K562 (cell line): ENCODE measurements around the gene SLC25A1. TPM values are rescaled to one million over a fixed set of nuclear protein-coding genes. Genes with fewer than 3 reads are reported as not detected.

Experiments
- CAMTA2 ChIP-seq: fragments of 250-450 bp; sonication (Bioruptor Pico); conservative IDR thresholded peaks from 2 replicates; pipeline ENCODE4 v1.5.1; 2022
- CLOCK ChIP-seq: fragments of 250-450 bp; sonication (Bioruptor Pico); IDR thresholded peaks from 2 replicates; pipeline ENCODE4 v1.4.0; 2020; ENCODE audit warnings: mild to moderate bottlenecking, moderate library complexity, borderline replicate concordance
- E2F5 ChIP-seq: sonication (generic); formaldehyde crosslinking; IDR thresholded peaks from 2 replicates; pipeline ENCODE4 v1.8.0; 2022; ENCODE audit warnings: mild to moderate bottlenecking, missing genetic modification reagents
- E2F8 ChIP-seq: fragments of 450-650 bp; IDR thresholded peaks from 2 replicates; pipeline ENCODE4 v1.7.1; 2018; ENCODE audit warnings: mild to moderate bottlenecking, low read depth; ENCODE audit not compliant: partially characterized antibody
- FOXJ2 ChIP-seq: fragments of 200-800 bp; sonication (Bioruptor generic); IDR thresholded peaks from 2 replicates; pipeline ENCODE4 v1.6.1; 2016; ENCODE audit warnings: missing genetic modification characterization, missing compliant biosample characterization
- FOXJ3 ChIP-seq: sonication (generic); formaldehyde crosslinking; IDR thresholded peaks from 2 replicates; pipeline ENCODE4 v1.4.0; 2020; ENCODE audit warnings: mild to moderate bottlenecking, missing genetic modification reagents
- ILF3 ChIP-seq: fragments of 450-650 bp; IDR thresholded peaks from 2 replicates; pipeline ENCODE4 v1.6.1; 2018; ENCODE audit warnings: antibody characterized with exemption, mild to moderate bottlenecking, moderate library complexity, borderline replicate concordance
- KDM5B ChIP-seq: fragments of 200-600 bp; sonication (generic); IDR thresholded peaks from 2 replicates; pipeline ENCODE4 v1.6.1; 2012; ENCODE audit warnings: low read depth, mild to moderate bottlenecking, moderate library complexity, low read length, control low read depth, inconsistent platforms; ENCODE audit not compliant: insufficient replicate concordance
- MCM3 ChIP-seq: fragments of 450-650 bp; IDR thresholded peaks from 2 replicates; pipeline ENCODE4 v1.6.1; 2016
- MIER1 ChIP-seq: fragments of 450-650 bp; IDR thresholded peaks from 2 replicates; pipeline ENCODE4 v1.6.1; 2016; ENCODE audit warnings: antibody characterized with exemption, mild to moderate bottlenecking, low read depth
- PATZ1 ChIP-seq: fragments of 250-450 bp; sonication (Bioruptor Pico); IDR thresholded peaks from 2 replicates; pipeline ENCODE4 v1.5.0; 2020; ENCODE audit warnings: mild to moderate bottlenecking, borderline replicate concordance
- PHF20 ChIP-seq: fragments of 450-650 bp; IDR thresholded peaks from 2 replicates; pipeline ENCODE4 v1.6.1; 2018; ENCODE audit not compliant: partially characterized antibody
- PHTF2 ChIP-seq: fragments of 250-450 bp; sonication (Bioruptor Pico); IDR thresholded peaks from 2 replicates; pipeline ENCODE4 v1.5.0; 2021; ENCODE audit warnings: mild to moderate bottlenecking
- POLR2AphosphoS2 ChIP-seq: IDR thresholded peaks from 2 replicates; pipeline ENCODE4 v1.6.1; 2012; ENCODE audit warnings: low read length, improper control_type of control experiment
- PTBP1 ChIP-seq: fragments of 200-400 bp; formaldehyde crosslinking; IDR thresholded peaks from 2 replicates; pipeline ENCODE4 v1.6.1; 2017; ENCODE audit warnings: low read depth, low read length
- RBM22 ChIP-seq: fragments of 200-400 bp; formaldehyde crosslinking; IDR thresholded peaks from 2 replicates; pipeline ENCODE4 v1.6.1; 2018; ENCODE audit warnings: low read length, low read depth; ENCODE audit not compliant: poor library complexity, severe bottlenecking
- RNF2 ChIP-seq: sonication (generic); IDR thresholded peaks from 2 replicates; pipeline ENCODE4 v1.6.1; 2016
- TCF15 ChIP-seq: fragments of 250-450 bp; sonication (Bioruptor Pico); IDR thresholded peaks from 2 replicates; pipeline ENCODE4 v1.8.0; 2022; ENCODE audit warnings: moderate library complexity, mild to moderate bottlenecking, inconsistent platforms
- ZBTB12 ChIP-seq: fragments of 250-450 bp; sonication (Bioruptor Pico); IDR thresholded peaks from 2 replicates; pipeline ENCODE4 v1.4.0; 2020
- polyA plus RNA-seq, 8 experiments: library from polyadenylated mRNA; depleted of rRNA in 4 of 8; stranded (reverse) in 5 of 8; unstranded in 3 of 8; fragments of >200 nt; fragmentation: Nextera tagmentation in 2 of 8; fragmentation: Illumina TruSeq in 1 of 8; extraction: Ambion mirVana in 2 of 8; extraction: Trizol in 1 of 8; gene quantifications; 2 replicates each; pipeline versions ENCODE4 v1.2.1 to v1.2.3, GENCODE V29; 2011 to 2014; ENCODE audit warnings: inconsistent platforms in 1 of 8, missing spikeins in 1 of 8
- total RNA-seq, 7 experiments: library from RNA; depleted of rRNA in 6 of 7; stranded (reverse); fragments of >200 nt in 6 of 7; fragmentation: Illumina TruSeq in 2 of 7; extraction: Trizol in 2 of 7; gene quantifications; 2 replicates each; pipeline versions ENCODE4 v1.2.1 to v1.2.3, GENCODE V29; 2011 to 2021; ENCODE audit warnings: low replicate concordance in 1 of 7

The SLC25A1 gene
- total and polyA plus RNA-seq, 9 of the 15 experiments (the other 6 are each of a cell fraction or from before 2014, with no cell fraction given), result 11.0 to 408 (median 110) TPM

- no peak for TF ChIP-seq MIER1
- TF ChIP-seq E2F5 (CRISPR knock-in tag), result no peak
- peak; percentile 77 for TF ChIP-seq KDM5B
- TF ChIP-seq MCM3, result no peak
- no peak for TF ChIP-seq E2F8
- no peak for TF ChIP-seq FOXJ3 (CRISPR knock-in tag)
- no peak for TF ChIP-seq PHF20
- TF ChIP-seq PATZ1 (CRISPR knock-in tag), result no peak
- no peak for TF ChIP-seq POLR2AphosphoS2
- no peak for TF ChIP-seq ILF3
- TF ChIP-seq CAMTA2 (CRISPR knock-in tag), result peak; percentile 93; the same call in 1 of the 2 replicates
- TF ChIP-seq TCF15 (CRISPR knock-in tag), result peak; percentile 41; the same call in 1 of the 2 replicates
- no peak for TF ChIP-seq RBM22
- TF ChIP-seq RNF2, result no peak
- 0 out of 2 replicates have a peak, but pooled peaks have one; percentile 45 for TF ChIP-seq CLOCK (CRISPR knock-in tag)
- TF ChIP-seq FOXJ2 (tag), result no peak
- TF ChIP-seq PHTF2, result no peak
- no peak for TF ChIP-seq PTBP1
- TF ChIP-seq ZBTB12 (CRISPR knock-in tag), result no peak; the same call in 1 of the 2 replicates
Observed at GRCh38 chr22:19178065-19178656, 375 bp downstream of the SLC25A1 start (continued).
